Measurements from ENCODE around the gene IQUB. TPM values are rescaled to one million over a fixed set of nuclear protein-coding genes. Genes with fewer than 3 reads are reported as not detected.
A peak's percentile ranks its signal among the peaks of the same experiment; 100 is the strongest.
"Not testable (repeated sequence)": the region's sequence is repeated elsewhere in the genome, so short reads cannot be mapped to it uniquely, and the experiment has no call there.

IQUB gene
- total RNA-seq, 8 experiments from 2014 or later, result 0.38 to 18.2 (median 1.1) TPM

DNA sequence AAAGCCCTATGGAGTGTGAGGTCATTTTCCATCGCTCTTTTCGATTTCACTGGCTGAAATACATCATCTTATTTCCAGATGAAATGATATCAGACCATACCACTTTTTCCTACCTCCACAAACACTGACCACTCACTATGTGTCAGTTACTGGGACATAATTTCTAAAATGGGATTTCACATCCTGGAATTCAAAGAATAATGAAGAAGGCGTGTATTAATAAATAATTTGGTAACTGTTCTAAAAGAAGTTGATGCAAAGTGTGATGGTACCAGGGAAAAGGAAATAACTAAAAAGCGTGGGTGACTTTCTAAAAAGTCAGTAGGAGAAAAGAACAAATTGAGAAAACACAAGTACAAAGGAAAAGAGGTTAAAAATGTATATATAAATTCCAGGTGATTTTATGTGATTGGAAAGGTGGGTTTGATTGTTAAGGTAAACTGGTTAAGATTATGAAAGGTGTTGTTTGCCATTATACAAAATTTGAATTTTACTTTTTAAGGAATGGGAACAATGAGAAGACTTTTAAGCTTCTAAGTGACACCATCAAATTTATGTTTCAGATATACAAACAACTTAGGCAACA, 24.0 kb upstream of the IQUB start:
- 25 to 91% (median 73%) methylated on average over 2 to 4 of the region's 4 CpGs for WGBS, 10 experiments
- peaks cover 9 to 12% of the 10 kb centered on the region in 2 donors for H3K4me1 ChIP-seq (replicated peaks in 1 of 2)
- H3K27ac ChIP-seq, result peak overlapping the region in 1 of 2 donors; percentile 6
- ATAC-seq (replicated peaks in 6 of 8), result no peak
- in situ Hi-C loops (cut with MboI; ENCODE audit: low pct_unique_long_range_greater_than_20kb in 2 of 9, low sequenced_read_pairs in 9 of 9, unreplicated experiment in 9 of 9), result no loop called here
- peak overlapping the region; percentile 80 to 96 (median 90) for H3K4me3 ChIP-seq

GRCh38 chr7:123557398-123558288, 23.2 kb upstream of the IQUB start, which contains the start of gene NDUFA5:
Gene NDUFA5, minus strand, starts transcription at chr7:123557818. Its CDS starts 23 bp downstream, at chr7:123557795.
- peak; percentile 93 to 99 (median 98) for ATAC-seq (replicated peaks in 6 of 8)
- H3K4me1 ChIP-seq (replicated peaks in 1 of 2), result peaks cover 9 to 12% of the 10 kb centered on the region in 2 donors
- H3K27ac ChIP-seq, result peak within 1 kb of the TSS; percentile 94 to 98
- H3K4me3 ChIP-seq, result peak within 1 kb of the TSS; percentile 80 to 96 (median 90)
- 0 to 18% (median 6%) methylated on average over 2 to 25 of the region's 40 CpGs for WGBS, 10 experiments
- in situ Hi-C loops (cut with MboI; ENCODE audit: low pct_unique_long_range_greater_than_20kb in 2 of 9, low sequenced_read_pairs in 9 of 9, unreplicated experiment in 9 of 9), result no loop called here

GRCh38 chr7:123557016-123557397, 22.6 kb upstream of the IQUB start:
- Histone ChIP-seq H3K4me1 (replicated peaks in 1 of 2) (peaks cover 9 to 12% of the 10 kb centered on the region in 2 donors), H3K4me3 (peak overlapping the region; percentile 80 to 96 (median 90)), H3K27ac (peak overlapping the region; percentile 94 to 98)
- in situ Hi-C loops (cut with MboI; ENCODE audit: low pct_unique_long_range_greater_than_20kb in 2 of 9, low sequenced_read_pairs in 9 of 9, unreplicated experiment in 9 of 9), result no loop called here
- no peak for ATAC-seq (replicated peaks in 6 of 8)
- WGBS, 10 experiments, result 0 to 11% (median 2%) methylated on average over 1 to 12 of the region's 12 CpGs

GRCh38 chr7:123555484-123555883, 21.1 kb upstream of the IQUB start:
- Histone ChIP-seq H3K4me3 (no peak overlapping the region), H3K27ac (no peak overlapping the region), H3K4me1 (replicated peaks in 1 of 2) (peaks cover 9 to 12% of the 10 kb centered on the region in 2 donors)
- in situ Hi-C loops (cut with MboI; ENCODE audit: low pct_unique_long_range_greater_than_20kb in 2 of 9, low sequenced_read_pairs in 9 of 9, unreplicated experiment in 9 of 9), result no loop called here
- no peak for ATAC-seq (replicated peaks in 6 of 8)

GRCh38 chr7:123553159-123553558, 18.8 kb upstream of the IQUB start:
- in situ Hi-C loops (cut with MboI; ENCODE audit: low pct_unique_long_range_greater_than_20kb in 2 of 9, low sequenced_read_pairs in 9 of 9, unreplicated experiment in 9 of 9), result no loop called here
- H3K4me3 ChIP-seq, result no peak overlapping the region
- H3K4me1 ChIP-seq (replicated peaks in 1 of 2), result peaks cover 9 to 12% of the 10 kb centered on the region in 2 donors
- 63 to 100% (median 95%) methylated on average over 1 to 3 of the region's 3 CpGs; no CpG with 5 or more reads in 2 of the 10 experiments for WGBS, 10 experiments
- no peak for ATAC-seq (replicated peaks in 6 of 8)
- no peak overlapping the region for H3K27ac ChIP-seq

DNA sequence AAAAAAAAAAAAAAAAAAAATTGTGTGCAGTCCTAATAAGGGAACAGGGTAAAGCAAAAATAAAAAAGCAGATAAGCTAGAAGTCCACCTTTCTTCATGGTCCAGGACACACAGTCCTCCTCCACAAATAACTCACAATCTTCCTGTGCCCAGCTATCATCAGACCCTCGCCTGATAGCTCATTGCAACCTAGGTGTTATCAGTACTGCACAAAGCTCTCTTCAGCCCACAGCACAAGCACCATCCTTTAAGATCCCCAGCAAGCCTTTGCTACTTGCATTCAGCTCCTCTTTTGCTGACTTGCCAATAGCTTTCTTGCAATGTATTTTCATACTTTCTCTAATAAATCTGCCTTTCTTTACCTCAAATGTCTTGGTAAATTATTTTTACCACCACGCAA, 18.2 kb upstream of the IQUB start:
- H3K27ac ChIP-seq, result no peak overlapping the region
- in situ Hi-C loops (cut with MboI; ENCODE audit: low pct_unique_long_range_greater_than_20kb in 2 of 9, low sequenced_read_pairs in 9 of 9, unreplicated experiment in 9 of 9), result no loop called here
- WGBS, 10 experiments, result 80 to 100% (median 96%) methylated on average over 1 to 2 of the region's 2 CpGs; no CpG with 5 or more reads in 1 of the 10 experiments
- no peak overlapping the region for H3K4me3 ChIP-seq
- ATAC-seq (replicated peaks in 6 of 8), result no peak
- peaks cover 9 to 12% of the 10 kb centered on the region in 2 donors for H3K4me1 ChIP-seq (replicated peaks in 1 of 2)

GRCh38 chr7:123552134-123552533, 17.7 kb upstream of the IQUB start:
- ATAC-seq (replicated peaks in 6 of 8); H3K4me3 ChIP-seq; H3K27ac ChIP-seq; in situ Hi-C loops (cut with MboI; ENCODE audit: low pct_unique_long_range_greater_than_20kb in 2 of 9, low sequenced_read_pairs in 9 of 9, unreplicated experiment in 9 of 9): not testable (repeated sequence)
- H3K4me1 ChIP-seq (replicated peaks in 1 of 2), result peaks cover 9 to 12% of the 10 kb centered on the region in 2 donors

DNA sequence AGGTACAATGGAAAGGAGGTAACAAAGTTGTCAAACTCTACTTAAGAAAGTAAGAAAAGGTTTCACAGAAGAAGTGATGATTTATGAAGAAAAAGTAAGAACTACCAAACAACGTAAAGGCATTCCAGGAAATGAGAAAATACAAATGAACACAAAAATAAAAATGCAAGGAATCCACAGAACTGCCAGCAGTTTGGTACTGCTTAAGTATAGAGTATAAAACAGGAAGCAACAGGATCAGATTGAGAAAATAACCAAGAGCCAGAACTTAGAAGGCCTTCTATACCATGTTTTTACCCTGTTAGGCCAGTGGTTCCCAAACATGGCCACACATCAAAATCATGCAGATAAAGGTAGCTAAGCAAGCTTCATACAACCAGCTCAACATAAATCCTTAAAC, 14.0 kb upstream of the IQUB start:
- ATAC-seq (replicated peaks in 6 of 8), result no peak
- 53 to 100% (median 89%) methylated on average over 1 of the region's 1 CpG; no CpG with 5 or more reads in 2 of the 10 experiments for WGBS, 10 experiments
- no peaks in the 10 kb centered on the region for H3K4me1 ChIP-seq (replicated peaks in 1 of 2)
- no peak overlapping the region for H3K4me3 ChIP-seq
- no peak overlapping the region for H3K27ac ChIP-seq
- in situ Hi-C loops (cut with MboI; ENCODE audit: low pct_unique_long_range_greater_than_20kb in 2 of 9, low sequenced_read_pairs in 9 of 9, unreplicated experiment in 9 of 9), result no loop called here

DNA sequence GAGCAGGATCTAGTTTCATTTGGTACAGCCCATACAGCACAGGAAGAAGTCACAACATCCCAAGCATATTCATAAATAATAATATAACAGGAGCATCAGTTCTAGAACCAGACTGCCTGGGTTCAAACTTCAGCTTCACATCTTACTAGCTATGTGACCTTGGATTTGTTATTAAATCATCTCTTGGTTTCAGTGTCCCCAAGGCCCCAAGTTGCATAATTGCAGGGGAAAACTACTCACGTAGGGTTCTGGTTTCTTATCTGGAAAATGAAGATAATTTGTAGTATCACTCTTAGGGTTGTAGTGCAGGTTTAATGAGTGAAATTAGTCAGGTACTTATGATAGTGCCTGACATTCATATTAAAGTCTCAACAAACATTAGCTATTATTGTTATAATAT, 5.5 kb upstream of the IQUB start:
- Histone ChIP-seq H3K27ac (no peak overlapping the region), H3K4me3 (no peak overlapping the region), H3K4me1 (replicated peaks in 1 of 2) (no peaks in the 10 kb centered on the region)
- in situ Hi-C loops (cut with MboI; ENCODE audit: low pct_unique_long_range_greater_than_20kb in 2 of 9, low sequenced_read_pairs in 9 of 9, unreplicated experiment in 9 of 9), result no loop called here
- 29 to 100% (median 89%) methylated on average over 1 of the region's 1 CpG; no CpG with 5 or more reads in 3 of the 10 experiments for WGBS, 10 experiments
- ATAC-seq (replicated peaks in 6 of 8), result no peak

- Histone ChIP-seq H3K27ac (no peak overlapping the region), H3K4me3 (no peak overlapping the region), H3K4me1 (replicated peaks in 1 of 2) (no peaks in the 10 kb centered on the region)
- WGBS, 10 experiments, result 100% methylated on average over 1 of the region's 1 CpG; no CpG with 5 or more reads in 4 of the 10 experiments
- no peak for ATAC-seq (replicated peaks in 6 of 8)
- in situ Hi-C loops (cut with MboI; ENCODE audit: low pct_unique_long_range_greater_than_20kb in 2 of 9, low sequenced_read_pairs in 9 of 9, unreplicated experiment in 9 of 9), result no loop called here
These were observed 4.5 kb upstream of the IQUB start for GRCh38 chr7:123538897-123539296.

GRCh38 chr7:123538189-123538714, 3.9 kb upstream of the IQUB start:
- no peak overlapping the region for H3K4me3 ChIP-seq
- in situ Hi-C loops (cut with MboI; ENCODE audit: low pct_unique_long_range_greater_than_20kb in 2 of 9, low sequenced_read_pairs in 9 of 9, unreplicated experiment in 9 of 9), result no loop called here
- H3K4me1 ChIP-seq (replicated peaks in 1 of 2), result peaks cover 0 to 4% of the 10 kb centered on the region in 2 donors
- no peak overlapping the region for H3K27ac ChIP-seq
- peak in 2 of 8 experiments; percentile 27 to 34 for ATAC-seq (replicated peaks in 6 of 8)
- WGBS, 10 experiments, result 10 to 92% (median 71%) methylated on average over 3 to 7 of the region's 7 CpGs; no CpG with 5 or more reads in 1 of the 10 experiments

DNA sequence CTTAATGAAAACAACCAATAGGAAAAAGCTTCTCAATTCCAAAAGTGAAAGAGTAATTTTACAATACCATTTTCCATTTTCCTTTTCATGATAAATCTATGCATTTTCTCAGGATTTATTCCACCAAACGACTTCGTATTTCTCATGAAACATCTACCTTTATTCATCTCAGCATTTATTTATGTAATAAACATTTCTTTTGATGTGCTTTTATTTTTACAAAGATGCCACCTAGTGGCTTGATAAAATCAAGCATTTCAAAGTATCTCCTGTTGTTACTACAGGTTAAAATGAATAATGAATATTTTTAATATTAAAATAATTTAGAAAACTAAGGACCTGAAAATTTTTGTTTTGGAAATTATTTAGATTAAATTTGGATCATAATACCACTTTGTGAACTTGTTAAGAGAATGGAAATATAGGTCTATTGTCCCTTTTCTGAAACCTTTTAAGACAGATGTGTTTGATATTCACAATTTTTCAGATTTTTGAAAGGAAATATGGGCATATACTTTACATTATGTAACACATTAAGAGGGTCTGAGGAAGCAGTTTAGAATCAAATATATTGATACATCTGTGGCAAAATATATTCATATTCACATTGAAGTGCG, 2.7 kb upstream of the IQUB start:
- 11 to 100% (median 48%) methylated on average over 2 to 3 of the region's 3 CpGs for WGBS, 10 experiments
- Histone ChIP-seq H3K4me3 (no peak overlapping the region), H3K27ac (no peak overlapping the region), H3K4me1 (replicated peaks in 1 of 2) (peaks cover 0 to 7% of the 10 kb centered on the region in 2 donors)
- in situ Hi-C loops (cut with MboI; ENCODE audit: low pct_unique_long_range_greater_than_20kb in 2 of 9, low sequenced_read_pairs in 9 of 9, unreplicated experiment in 9 of 9), result no loop called here
- ATAC-seq (replicated peaks in 6 of 8), result no peak

GRCh38 chr7:123535517-123535916, 1.1 kb upstream of the IQUB start:
- in situ Hi-C loops (cut with MboI; ENCODE audit: low pct_unique_long_range_greater_than_20kb in 2 of 9, low sequenced_read_pairs in 9 of 9, unreplicated experiment in 9 of 9), result no loop called here
- H3K4me1 ChIP-seq (replicated peaks in 1 of 2), result peaks cover 0 to 7% of the 10 kb centered on the region in 2 donors
- H3K27ac ChIP-seq, result no peak overlapping the region
- ATAC-seq (replicated peaks in 6 of 8), result no peak
- 67 to 100% (median 95%) methylated on average over 2 to 10 of the region's 12 CpGs; no CpG with 5 or more reads in 3 of the 10 experiments for WGBS, 10 experiments
- peak overlapping the region in 4 of 5 donors; percentile 53 to 85 (median 57) for H3K4me3 ChIP-seq
